ENCODE results near the gene LNPK. TPM values are rescaled to one million over a fixed set of nuclear protein-coding genes. Genes with fewer than 3 reads are reported as not detected.

LNPK gene
- polyA plus RNA-seq, 3 donors, result 8.1 to 15.3 (median 11.7) TPM

- Histone ChIP-seq H3K27ac (ENCODE audit: low read depth in 1 of 2, low read length in 2 of 2) (no peak overlapping the region), H4K20me1 (ENCODE audit: insufficient read depth, low read length) (no peaks in the 10 kb centered on the region), H3K36me3 (replicated peaks in 1 of 2; ENCODE audit: control insufficient read depth in 1 of 2, insufficient read depth in 2 of 2, low read length in 2 of 2) (peaks cover 14 to 21% of the 10 kb centered on the region in 2 donors), H3K4me3 (replicated peaks in 1 of 3; ENCODE audit: low read depth in 2 of 3, low read length in 3 of 3) (no peak overlapping the region), H3K27me3 (ENCODE audit: control insufficient read depth in 2 of 2, insufficient read depth in 2 of 2, low read length in 2 of 2) (no peaks in the 10 kb centered on the region), H2AFZ (ENCODE audit: insufficient read depth, low read depth, low read length, poor library complexity, severe bottlenecking) (no peak overlapping the region), H3K9me3 (replicated peaks in 1 of 2; ENCODE audit: control insufficient read depth in 1 of 2, insufficient read depth in 1 of 2, low read length in 2 of 2) (no peaks in the 10 kb centered on the region), H3K79me2 (ENCODE audit: insufficient read depth, low read length) (no peaks in the 10 kb centered on the region), H3K9ac (ENCODE audit: insufficient read depth, low read length, poor library complexity, severe bottlenecking) (no peak overlapping the region), H3K4me1 (ENCODE audit: control insufficient read depth in 1 of 2, insufficient read depth in 2 of 2, low read length in 2 of 2) (no peaks in the 10 kb centered on the region), H3K4me2 (replicated peaks; ENCODE audit: extremely low read depth, low read length, poor library complexity, severe bottlenecking) (no peak overlapping the region)
- no peak overlapping the region for H3K27ac Mint-ChIP-seq
- no peaks in the 10 kb centered on the region for H3K9me3 Mint-ChIP-seq
- H3K27me3 Mint-ChIP-seq (ENCODE audit: low read depth in 3 of 3), result peaks cover 0 to 1% (median 0%) of the 10 kb centered on the region in 3 donors
- WGBS (ENCODE audit: insufficient coverage), result no CpG with 5 or more reads among the region's 3 CpGs
- no peaks in the 10 kb centered on the region for H3K4me1 Mint-ChIP-seq
- peaks cover 34% of the 10 kb centered on the region in 2 donors for H3K36me3 Mint-ChIP-seq
- intact Hi-C loops (cut with micrococcal nuclease), result no loop called here
- H3K4me3 Mint-ChIP-seq, result no peak overlapping the region
- TF ChIP-seq CTCF (IDR thresholded peaks at IDR 0.05), result no peak
- DNase-seq, result no peak
These were observed 51.6 kb downstream of the LNPK start for GRCh38 chr2:175950512-175950911.

GRCh38 chr2:175948191-175948590 is 53.9 kb downstream of the LNPK start:
- Mint-ChIP-seq H3K9me3 (peaks cover 0 to 2% (median 0%) of the 10 kb centered on the region in 7 donors), H3K36me3 (peaks cover 34 to 39% of the 10 kb centered on the region in 2 donors), H3K4me3 (no peak overlapping the region), H3K4me1 (no peaks in the 10 kb centered on the region), H3K27ac (no peak overlapping the region), H3K27me3 (ENCODE audit: low read depth in 3 of 3) (peaks cover 0 to 1% (median 0%) of the 10 kb centered on the region in 3 donors)
- WGBS (ENCODE audit: insufficient coverage), result no CpG with 5 or more reads among the region's 1 CpG
- Histone ChIP-seq H2AFZ (ENCODE audit: insufficient read depth, low read depth, low read length, poor library complexity, severe bottlenecking) (no peak overlapping the region), H4K20me1 (ENCODE audit: insufficient read depth, low read length) (no peaks in the 10 kb centered on the region), H3K9ac (ENCODE audit: insufficient read depth, low read length, poor library complexity, severe bottlenecking) (no peak overlapping the region), H3K79me2 (ENCODE audit: insufficient read depth, low read length) (no peaks in the 10 kb centered on the region), H3K4me2 (replicated peaks; ENCODE audit: extremely low read depth, low read length, poor library complexity, severe bottlenecking) (no peak overlapping the region), H3K4me1 (ENCODE audit: control insufficient read depth in 1 of 2, insufficient read depth in 2 of 2, low read length in 2 of 2) (no peaks in the 10 kb centered on the region), H3K9me3 (replicated peaks in 1 of 2; ENCODE audit: control insufficient read depth in 1 of 2, insufficient read depth in 1 of 2, low read length in 2 of 2) (no peaks in the 10 kb centered on the region), H3K4me3 (replicated peaks in 1 of 3; ENCODE audit: low read depth in 2 of 3, low read length in 3 of 3) (no peak overlapping the region), H3K27me3 (ENCODE audit: control insufficient read depth in 2 of 2, insufficient read depth in 2 of 2, low read length in 2 of 2) (no peaks in the 10 kb centered on the region), H3K27ac (ENCODE audit: low read depth in 1 of 2, low read length in 2 of 2) (no peak overlapping the region), H3K36me3 (replicated peaks in 1 of 2; ENCODE audit: control insufficient read depth in 1 of 2, insufficient read depth in 2 of 2, low read length in 2 of 2) (peaks cover 18 to 28% of the 10 kb centered on the region in 2 donors)
- no peak for DNase-seq
- intact Hi-C loops (cut with micrococcal nuclease), result no loop called here
- TF ChIP-seq CTCF (IDR thresholded peaks at IDR 0.05), result no peak

Measured in CD14-positive monocyte (primary cell).